HPDE6-E6E7 (cell line): ENCODE results near the gene NTSR2.
"Not testable (repeated sequence)": the region's sequence is repeated elsewhere in the genome, so short reads cannot be mapped to it uniquely, and the experiment has no call there.

Source experiments
- DNase-seq: peaks from one replicate; pipeline ENCODE4 v3.0.0; 2011; ENCODE audit warnings: missing footprints; ENCODE audit errors: extremely low spot score

NTSR2 gene

DNA sequence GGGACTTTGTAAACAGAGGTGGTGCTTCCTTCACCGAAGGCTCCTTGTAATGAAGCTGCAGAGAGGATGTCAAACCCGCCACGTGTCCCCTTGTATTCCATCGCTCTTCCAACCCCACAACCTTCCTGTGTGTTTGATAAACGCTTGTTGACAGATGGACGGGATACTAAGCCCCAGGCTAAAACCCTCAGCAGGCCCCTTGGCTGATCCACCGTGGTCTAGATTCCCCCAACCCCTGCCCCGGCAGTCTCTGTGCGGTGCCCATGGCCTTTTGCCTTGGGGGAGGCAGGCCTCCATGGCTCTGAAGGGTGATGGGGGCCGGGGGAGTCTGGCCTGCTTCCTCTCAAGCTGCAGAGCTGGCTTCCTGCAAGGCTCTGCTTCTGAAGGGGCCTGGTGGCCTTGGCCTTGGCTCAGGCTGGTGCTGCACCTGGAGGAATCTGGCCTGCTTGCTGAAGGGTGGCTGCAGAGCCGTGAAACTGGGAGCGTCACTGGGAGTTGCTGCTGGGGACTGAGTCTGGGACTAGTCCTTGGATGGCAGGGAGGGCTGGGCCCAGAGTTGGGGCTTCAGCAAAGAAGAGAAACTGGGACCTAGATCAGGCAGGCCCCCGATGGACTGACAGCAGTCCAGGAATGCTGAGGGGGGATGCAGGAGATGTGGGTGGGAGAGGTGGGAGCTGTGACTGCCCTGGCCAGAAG is 9.6 kb upstream of the NTSR2 start:
- no peak for DNase-seq

DNA sequence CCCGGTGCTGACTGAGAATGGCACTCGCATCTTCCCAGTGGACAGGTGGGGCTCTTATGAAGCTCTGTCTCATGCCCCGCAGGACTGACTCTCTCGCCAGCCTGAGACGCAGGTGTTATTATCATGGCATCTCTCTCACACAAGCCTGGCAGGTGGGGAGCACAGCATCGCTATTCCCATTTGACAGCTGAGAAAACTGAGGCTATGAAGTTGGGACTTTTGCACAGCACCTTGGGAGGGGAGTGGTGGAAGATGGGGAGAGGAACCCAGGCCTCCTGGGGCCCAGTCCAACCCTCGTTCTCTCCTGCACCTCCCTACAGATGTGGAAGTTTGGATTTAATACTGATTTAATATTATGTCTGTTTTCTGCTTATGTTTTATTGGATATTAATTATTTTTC is 9.0 kb upstream of the NTSR2 start:
- no peak for DNase-seq

- DNase-seq, result no peak
These were observed 8.4 kb upstream of the NTSR2 start for GRCh38 chr2:11678306-11678960.

- DNase-seq, result no peak
These were observed 7.4 kb upstream of the NTSR2 start for GRCh38 chr2:11677136-11678055.

- no peak for DNase-seq
These were observed 6.6 kb upstream of the NTSR2 start for GRCh38 chr2:11676640-11677039.

DNA sequence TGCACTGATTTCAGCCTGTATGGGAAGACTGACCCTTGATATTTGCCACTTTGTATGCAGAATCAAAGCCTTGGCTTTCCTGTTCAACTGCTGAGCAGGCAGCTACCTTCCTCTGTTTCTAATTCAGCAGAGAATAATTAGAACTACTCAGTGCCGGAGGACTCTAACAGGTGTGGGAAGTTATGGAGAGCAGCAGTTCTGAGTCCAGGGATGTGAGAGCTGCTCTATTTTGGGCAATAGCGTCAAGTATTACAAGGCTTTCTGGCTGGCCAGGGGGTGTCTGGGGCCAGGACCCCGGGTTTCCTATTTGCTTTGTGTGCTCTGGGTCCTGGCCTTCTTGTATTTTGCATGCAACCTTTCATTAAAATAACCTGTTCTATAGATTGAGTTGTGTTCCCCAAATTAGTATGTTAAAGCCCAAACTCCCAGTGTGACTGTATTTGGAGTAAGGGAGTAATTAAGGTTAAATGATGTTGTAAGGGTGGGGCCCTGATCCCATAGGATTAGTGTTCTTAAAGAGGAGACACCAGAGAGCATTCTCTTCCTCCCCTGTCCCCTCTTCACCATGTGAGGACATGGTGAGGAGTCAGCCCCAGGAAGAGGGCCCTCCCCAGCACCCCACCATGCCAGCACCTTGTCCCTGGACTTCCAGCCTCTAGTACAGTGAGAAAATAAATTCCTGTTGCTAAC is 5.6 kb upstream of the NTSR2 start:
- no peak for DNase-seq

DNA sequence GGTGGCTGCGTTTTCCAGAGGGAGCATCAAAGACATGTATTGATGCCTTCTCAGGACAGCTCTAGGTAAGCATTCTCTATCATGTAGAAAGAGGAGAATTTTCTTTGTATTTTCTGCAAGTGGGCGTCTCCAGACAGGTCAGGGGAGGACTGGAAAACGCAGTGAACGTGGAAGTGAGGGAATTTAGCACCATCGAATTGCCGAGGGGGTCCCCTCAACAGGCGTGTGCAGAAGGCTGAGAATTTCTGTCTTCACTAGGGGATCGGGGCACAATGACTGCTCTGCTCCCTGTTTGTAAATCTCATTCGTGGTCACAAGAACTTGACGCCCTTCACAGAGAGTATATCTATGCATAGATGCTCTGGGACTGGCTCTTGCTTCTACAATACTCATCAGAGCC is 5.0 kb upstream of the NTSR2 start:
- DNase-seq, result no peak

- DNase-seq, result no peak
These were observed 2.4 kb upstream of the NTSR2 start for GRCh38 chr2:11672407-11672806.

DNA sequence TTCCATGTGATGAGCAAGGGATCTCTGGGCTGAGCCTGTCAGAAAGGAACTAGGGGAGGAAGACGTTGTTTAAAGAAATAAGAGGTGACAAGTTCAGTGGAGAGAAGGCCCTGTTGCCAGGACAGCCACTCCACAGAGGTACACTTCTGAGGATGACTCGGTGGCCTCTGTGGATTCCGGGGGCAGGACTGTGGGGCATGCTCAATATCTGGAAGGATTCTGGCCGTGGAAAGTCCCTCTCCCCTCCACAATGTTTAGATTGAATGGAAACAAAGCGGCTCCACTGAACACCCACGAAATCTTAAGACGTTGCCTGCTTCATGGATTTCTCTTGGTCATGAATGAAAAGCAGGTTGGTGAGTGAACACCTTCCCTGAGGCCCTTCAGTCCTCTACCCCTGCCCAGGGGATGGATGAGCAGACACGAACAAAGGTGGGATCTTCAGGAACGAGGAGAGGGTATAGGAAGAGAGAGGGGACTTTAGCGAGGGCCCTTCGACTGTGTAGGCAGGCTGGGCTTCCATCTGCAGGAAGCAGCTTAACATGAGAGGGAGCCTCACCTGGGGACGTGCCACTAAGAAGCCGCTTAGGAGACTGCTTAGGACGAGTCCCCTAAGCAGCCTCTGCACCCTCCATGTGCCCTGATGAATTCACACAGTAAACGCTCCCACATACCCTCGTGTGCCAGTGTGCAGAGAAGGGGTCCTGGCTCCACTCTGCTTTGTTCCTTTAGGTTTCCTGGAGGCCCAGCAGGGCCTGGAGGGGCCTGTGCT is 1.9 kb downstream of the NTSR2 start:
- no peak for DNase-seq

DNA sequence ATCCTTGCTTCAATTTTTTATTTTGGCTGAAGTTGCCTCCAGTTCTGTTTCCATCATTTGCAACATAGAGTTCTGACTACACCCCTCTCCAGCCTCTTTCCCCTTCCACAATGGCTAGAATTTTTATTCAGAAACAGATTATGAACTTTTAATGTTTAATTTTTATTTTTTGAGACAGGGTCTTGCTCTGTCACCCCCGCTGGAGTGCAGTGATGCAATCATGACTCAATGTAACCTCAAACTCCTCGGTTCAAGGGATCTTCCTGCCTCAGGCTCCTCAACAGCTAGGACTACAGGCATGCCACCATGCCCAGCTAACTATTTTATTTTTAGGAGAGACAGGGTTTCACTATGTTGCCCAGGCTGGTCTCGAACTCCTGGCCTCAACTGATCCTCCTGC is 2.8 kb downstream of the NTSR2 start:
- DNase-seq, result no peak

DNA sequence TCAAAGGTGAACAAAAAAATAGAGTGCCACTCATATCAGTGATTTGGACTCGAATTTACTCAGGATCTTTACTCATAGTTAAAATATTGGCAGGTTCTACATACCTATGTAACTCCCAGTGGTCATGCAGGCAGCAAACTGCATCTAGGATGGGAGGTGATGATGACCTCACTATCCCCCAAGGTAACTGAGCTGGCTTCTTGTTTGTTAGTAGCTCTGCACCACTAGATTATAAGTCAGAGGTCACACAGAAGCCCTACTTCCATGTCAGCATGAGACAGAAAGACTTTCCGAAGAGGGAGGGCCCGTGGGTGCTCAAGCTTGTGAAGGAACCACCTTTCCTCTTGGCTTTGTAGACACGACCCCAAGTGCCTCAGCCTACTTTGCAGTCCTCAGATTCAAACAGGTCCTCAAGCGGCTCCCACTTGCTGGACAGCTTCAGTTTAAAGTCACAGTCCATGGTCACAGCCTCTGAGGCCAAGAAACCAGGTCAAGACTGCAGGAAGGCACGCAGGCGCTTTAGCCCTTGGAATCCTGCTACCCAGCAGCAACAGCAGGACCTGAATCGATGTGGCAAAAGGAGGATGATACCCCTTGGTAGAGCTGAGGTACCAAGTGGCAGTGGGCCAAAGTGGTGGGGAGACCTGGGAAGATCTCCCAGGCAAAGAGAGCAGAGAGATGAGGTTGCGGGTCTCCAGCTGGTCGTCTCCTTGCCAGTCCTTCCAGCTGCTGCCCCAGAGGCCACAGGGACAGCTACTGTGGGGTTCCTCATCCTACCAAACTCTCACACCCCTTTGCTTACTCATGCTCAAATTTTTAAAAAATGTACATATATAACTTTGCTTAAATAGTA is 4.3 kb downstream of the NTSR2 start:
- DNase-seq, result no peak

DNA sequence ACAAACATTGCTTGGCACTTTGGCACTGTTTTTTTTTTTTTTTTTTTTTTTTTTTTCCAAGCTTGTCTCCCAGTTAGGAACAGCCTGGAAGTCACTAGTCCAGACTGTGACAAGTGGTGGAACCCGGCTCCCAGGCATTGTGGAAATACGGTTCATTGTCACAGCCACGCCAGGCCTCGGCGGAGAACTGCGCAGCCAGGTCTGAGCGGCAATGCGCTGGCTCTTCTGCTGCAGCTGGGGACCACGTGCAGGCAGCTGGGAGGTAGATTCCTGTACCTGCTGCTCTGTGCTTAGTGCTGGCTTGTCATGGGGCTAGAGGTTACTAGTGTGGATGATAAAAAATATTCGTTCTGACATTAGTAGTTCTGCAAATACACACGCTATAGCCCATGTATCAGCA is 5.0 kb downstream of the NTSR2 start:
- DNase-seq, result no peak

GRCh38 chr2:11663427-11663826 is 6.6 kb downstream of the NTSR2 start:
- DNase-seq, result no peak

GRCh38 chr2:11662882-11663281 is 7.1 kb downstream of the NTSR2 start:
- DNase-seq, result no peak

- DNase-seq, result no peak
These were observed 8.0 kb downstream of the NTSR2 start for GRCh38 chr2:11661891-11662435.

GRCh38 chr2:11660396-11660795 is 9.6 kb downstream of the NTSR2 start:
- not testable (repeated sequence) for DNase-seq

GRCh38 chr2:11659851-11660250 is 10.1 kb downstream of the NTSR2 start:
- DNase-seq, result no peak

DNA sequence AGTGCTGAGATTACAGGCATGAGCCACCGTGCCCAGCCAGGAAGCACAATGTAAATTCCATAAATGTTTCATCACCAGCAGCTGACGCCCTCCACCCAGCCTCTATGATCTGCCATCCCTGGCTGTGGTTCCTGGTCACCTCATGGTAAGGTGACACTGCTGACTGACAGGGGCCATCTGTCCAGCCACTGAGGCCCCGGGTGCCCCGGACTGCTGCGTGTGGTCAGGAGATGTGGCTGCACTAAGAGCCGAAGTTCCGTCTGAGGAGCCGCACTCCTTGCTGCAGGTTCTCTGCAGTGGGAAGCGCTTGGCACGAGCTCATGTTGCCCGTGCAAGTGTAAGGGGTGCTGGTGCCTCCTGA is 10.9 kb downstream of the NTSR2 start:
- DNase-seq, result no peak

- DNase-seq, result peak; percentile 72
These were observed 11.5 kb downstream of the NTSR2 start for GRCh38 chr2:11658208-11659114.
